Measurements from ENCODE around the gene CCR9. TPM values are rescaled to one million over a fixed set of nuclear protein-coding genes. Genes with fewer than 3 reads are reported as not detected.
A peak's percentile ranks its signal among the peaks of the same experiment; 100 is the strongest.

CCR9 gene
- total and polyA plus RNA-seq, 10 of the 15 experiments (the other 5 are each of a cell fraction or from before 2014, with no cell fraction given), result 0.05 to 3.9 (median 2.4) TPM

DNA sequence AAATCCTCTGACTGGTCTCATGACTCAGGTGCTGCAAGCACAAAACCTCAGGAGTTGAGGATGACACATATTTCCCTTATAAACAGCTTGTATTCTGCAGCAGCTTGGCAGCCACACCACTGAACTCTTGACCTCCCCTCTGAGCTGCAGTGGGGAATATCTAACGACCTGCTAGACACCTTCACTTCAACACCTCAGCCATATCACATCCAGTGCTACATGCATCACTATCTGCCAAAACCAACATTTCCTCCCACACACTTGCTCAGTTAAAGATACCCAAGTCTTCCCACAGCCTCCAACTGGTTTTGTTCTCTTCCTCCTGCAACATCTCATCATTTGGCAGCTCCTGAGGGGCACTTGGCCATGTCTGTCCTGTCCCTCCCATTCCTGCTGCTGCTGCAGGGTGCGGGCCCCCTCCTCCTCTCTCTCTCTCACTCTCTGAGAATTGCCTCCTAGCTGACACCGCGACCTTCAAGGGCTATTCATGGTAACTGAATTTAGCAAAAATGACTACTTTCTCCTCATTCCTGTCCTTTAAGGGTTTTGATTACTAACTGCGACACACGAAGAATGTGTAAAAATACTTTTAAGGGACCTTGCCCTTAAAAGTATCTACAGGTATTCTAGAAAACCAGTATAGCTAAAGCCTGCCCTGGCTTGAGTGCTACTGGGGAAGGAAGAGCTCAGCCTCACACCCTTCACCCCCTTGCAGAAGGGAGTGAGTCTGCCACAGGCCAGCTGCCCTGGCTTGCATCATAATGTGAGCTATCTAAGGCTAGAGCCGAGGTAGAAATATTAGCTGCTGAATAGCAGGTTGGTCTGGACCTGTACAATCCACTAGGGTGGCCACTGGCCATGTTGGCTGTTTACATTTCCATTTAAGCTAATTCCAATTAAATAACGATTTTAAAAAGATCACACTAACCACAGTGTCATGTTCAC is 5.0 kb upstream of the CCR9 start (continued):
- TF ChIP-seq, protein P1, sequence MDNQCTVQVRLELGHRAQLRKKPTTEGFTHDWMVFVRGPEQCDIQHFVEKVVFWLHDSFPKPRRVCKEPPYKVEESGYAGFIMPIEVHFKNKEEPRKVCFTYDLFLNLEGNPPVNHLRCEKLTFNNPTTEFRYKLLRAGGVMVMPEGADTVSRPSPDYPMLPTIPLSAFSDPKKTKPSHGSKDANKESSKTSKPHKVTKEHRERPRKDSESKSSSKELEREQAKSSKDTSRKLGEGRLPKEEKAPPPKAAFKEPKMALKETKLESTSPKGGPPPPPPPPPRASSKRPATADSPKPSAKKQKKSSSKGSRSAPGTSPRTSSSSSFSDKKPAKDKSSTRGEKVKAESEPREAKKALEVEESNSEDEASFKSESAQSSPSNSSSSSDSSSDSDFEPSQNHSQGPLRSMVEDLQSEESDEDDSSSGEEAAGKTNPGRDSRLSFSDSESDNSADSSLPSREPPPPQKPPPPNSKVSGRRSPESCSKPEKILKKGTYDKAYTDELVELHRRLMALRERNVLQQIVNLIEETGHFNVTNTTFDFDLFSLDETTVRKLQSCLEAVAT (IDR thresholded peaks at IDR 0.05), result peak; percentile 82; the same call in 1 of the 2 replicates
- TF ChIP-seq NR2C2 (IDR thresholded peaks at IDR 0.05; ENCODE audit: borderline replicate concordance, control insufficient read depth, insufficient read length, low read depth) (no peak), NFYB (IDR thresholded peaks at IDR 0.05; ENCODE audit: insufficient read depth, low read depth, low read length) (no peak), CREM (IDR thresholded peaks at IDR 0.05; ENCODE audit: low read depth) (peak; percentile 32), ZBED1 (IDR thresholded peaks at IDR 0.05; ENCODE audit: borderline replicate concordance) (peak; percentile 92), BCL11A (IDR thresholded peaks at IDR 0.05; ENCODE audit: low read depth, low read length) (peak; percentile 37), BMI1 (IDR thresholded peaks at IDR 0.05; ENCODE audit: borderline replicate concordance) (no peak; the same call in none of the 2 replicates), POLR2A (IDR thresholded peaks at IDR 0.05; ENCODE audit: low read depth, low read length) (peak; percentile 56; the same call in 1 of the 2 replicates), BRCA1 (IDR thresholded peaks at IDR 0.05; ENCODE audit: low read depth, low read length) (no peak), POU2F2 (IDR thresholded peaks at IDR 0.05; ENCODE audit: borderline replicate concordance, low read depth, low read length) (no peak), MXI1 (IDR thresholded peaks at IDR 0.05; ENCODE audit: low read depth, low read length) (peak; percentile 55; the same call in 1 of the 2 replicates), JUNB (IDR thresholded peaks at IDR 0.05) (peak; percentile 68), WRNIP1 (IDR thresholded peaks at IDR 0.05; ENCODE audit: borderline replicate concordance, low read depth, low read length) (no peak), MYB (IDR thresholded peaks at IDR 0.05; ENCODE audit: borderline replicate concordance, low read depth, low read length) (0 out of 2 replicates have a peak, but pooled peaks have one; percentile 44)
- TF ChIP-seq, protein P2, sequence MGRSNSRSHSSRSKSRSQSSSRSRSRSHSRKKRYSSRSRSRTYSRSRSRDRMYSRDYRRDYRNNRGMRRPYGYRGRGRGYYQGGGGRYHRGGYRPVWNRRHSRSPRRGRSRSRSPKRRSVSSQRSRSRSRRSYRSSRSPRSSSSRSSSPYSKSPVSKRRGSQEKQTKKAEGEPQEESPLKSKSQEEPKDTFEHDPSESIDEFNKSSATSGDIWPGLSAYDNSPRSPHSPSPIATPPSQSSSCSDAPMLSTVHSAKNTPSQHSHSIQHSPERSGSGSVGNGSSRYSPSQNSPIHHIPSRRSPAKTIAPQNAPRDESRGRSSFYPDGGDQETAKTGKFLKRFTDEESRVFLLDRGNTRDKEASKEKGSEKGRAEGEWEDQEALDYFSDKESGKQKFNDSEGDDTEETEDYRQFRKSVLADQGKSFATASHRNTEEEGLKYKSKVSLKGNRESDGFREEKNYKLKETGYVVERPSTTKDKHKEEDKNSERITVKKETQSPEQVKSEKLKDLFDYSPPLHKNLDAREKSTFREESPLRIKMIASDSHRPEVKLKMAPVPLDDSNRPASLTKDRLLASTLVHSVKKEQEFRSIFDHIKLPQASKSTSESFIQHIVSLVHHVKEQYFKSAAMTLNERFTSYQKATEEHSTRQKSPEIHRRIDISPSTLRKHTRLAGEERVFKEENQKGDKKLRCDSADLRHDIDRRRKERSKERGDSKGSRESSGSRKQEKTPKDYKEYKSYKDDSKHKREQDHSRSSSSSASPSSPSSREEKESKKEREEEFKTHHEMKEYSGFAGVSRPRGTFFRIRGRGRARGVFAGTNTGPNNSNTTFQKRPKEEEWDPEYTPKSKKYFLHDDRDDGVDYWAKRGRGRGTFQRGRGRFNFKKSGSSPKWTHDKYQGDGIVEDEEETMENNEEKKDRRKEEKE (IDR thresholded peaks at IDR 0.05), result no peak
- TF ChIP-seq, protein P3, sequence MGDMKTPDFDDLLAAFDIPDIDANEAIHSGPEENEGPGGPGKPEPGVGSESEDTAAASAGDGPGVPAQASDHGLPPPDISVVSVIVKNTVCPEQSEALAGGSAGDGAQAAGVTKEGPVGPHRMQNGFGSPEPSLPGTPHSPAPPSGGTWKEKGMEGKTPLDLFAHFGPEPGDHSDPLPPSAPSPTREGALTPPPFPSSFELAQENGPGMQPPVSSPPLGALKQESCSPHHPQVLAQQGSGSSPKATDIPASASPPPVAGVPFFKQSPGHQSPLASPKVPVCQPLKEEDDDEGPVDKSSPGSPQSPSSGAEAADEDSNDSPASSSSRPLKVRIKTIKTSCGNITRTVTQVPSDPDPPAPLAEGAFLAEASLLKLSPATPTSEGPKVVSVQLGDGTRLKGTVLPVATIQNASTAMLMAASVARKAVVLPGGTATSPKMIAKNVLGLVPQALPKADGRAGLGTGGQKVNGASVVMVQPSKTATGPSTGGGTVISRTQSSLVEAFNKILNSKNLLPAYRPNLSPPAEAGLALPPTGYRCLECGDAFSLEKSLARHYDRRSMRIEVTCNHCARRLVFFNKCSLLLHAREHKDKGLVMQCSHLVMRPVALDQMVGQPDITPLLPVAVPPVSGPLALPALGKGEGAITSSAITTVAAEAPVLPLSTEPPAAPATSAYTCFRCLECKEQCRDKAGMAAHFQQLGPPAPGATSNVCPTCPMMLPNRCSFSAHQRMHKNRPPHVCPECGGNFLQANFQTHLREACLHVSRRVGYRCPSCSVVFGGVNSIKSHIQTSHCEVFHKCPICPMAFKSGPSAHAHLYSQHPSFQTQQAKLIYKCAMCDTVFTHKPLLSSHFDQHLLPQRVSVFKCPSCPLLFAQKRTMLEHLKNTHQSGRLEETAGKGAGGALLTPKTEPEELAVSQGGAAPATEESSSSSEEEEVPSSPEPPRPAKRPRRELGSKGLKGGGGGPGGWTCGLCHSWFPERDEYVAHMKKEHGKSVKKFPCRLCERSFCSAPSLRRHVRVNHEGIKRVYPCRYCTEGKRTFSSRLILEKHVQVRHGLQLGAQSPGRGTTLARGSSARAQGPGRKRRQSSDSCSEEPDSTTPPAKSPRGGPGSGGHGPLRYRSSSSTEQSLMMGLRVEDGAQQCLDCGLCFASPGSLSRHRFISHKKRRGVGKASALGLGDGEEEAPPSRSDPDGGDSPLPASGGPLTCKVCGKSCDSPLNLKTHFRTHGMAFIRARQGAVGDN (IDR thresholded peaks at IDR 0.05), result no peak
- TF ChIP-seq, protein P4, sequence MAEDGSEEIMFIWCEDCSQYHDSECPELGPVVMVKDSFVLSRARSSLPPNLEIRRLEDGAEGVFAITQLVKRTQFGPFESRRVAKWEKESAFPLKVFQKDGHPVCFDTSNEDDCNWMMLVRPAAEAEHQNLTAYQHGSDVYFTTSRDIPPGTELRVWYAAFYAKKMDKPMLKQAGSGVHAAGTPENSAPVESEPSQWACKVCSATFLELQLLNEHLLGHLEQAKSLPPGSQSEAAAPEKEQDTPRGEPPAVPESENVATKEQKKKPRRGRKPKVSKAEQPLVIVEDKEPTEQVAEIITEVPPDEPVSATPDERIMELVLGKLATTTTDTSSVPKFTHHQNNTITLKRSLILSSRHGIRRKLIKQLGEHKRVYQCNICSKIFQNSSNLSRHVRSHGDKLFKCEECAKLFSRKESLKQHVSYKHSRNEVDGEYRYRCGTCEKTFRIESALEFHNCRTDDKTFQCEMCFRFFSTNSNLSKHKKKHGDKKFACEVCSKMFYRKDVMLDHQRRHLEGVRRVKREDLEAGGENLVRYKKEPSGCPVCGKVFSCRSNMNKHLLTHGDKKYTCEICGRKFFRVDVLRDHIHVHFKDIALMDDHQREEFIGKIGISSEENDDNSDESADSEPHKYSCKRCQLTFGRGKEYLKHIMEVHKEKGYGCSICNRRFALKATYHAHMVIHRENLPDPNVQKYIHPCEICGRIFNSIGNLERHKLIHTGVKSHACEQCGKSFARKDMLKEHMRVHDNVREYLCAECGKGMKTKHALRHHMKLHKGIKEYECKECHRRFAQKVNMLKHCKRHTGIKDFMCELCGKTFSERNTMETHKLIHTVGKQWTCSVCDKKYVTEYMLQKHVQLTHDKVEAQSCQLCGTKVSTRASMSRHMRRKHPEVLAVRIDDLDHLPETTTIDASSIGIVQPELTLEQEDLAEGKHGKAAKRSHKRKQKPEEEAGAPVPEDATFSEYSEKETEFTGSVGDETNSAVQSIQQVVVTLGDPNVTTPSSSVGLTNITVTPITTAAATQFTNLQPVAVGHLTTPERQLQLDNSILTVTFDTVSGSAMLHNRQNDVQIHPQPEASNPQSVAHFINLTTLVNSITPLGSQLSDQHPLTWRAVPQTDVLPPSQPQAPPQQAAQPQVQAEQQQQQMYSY (CRISPR knock-in tag; IDR thresholded peaks at IDR 0.05), result no peak
